GM20000 (cell line): Measurements from ENCODE around the gene GPR137.
A peak's percentile ranks its signal among the peaks of the same experiment; 100 is the strongest.

Experiments used
- DNase-seq: peaks from one replicate; pipeline ENCODE4 v3.0.0; 2012; ENCODE audit warnings: low spot score
- CTCF ChIP-seq: IDR thresholded peaks from 2 replicates; pipeline ENCODE4 v1.5.1; 2012; ENCODE audit warnings: mild to moderate bottlenecking, control low read depth; ENCODE audit errors: extremely low read depth, missing control alignments

GPR137 gene

GRCh38 chr11:64246871-64247728, 38.5 kb upstream of the GPR137 start, which contains the start of gene PPP1R14B:
Gene PPP1R14B (minus strand): TSS chr11:64246943. CDS start chr11:64246673, 270 bp downstream.
- DNase-seq = peak; percentile 91
- no peak for TF ChIP-seq CTCF

- no peak for TF ChIP-seq CTCF
- DNase-seq = no peak
These were observed 37.7 kb upstream of the GPR137 start for GRCh38 chr11:64247729-64248531.

GRCh38 chr11:64248578-64248977, 37.1 kb upstream of the GPR137 start:
- no peak for DNase-seq
- no peak for TF ChIP-seq CTCF

GRCh38 chr11:64249038-64249437, 36.6 kb upstream of the GPR137 start:
- TF ChIP-seq CTCF = no peak
- DNase-seq = no peak

- DNase-seq = no peak
- no peak for TF ChIP-seq CTCF
These were observed 35.9 kb upstream of the GPR137 start for GRCh38 chr11:64249563-64250414.

GRCh38 chr11:64250415-64251015, 35.1 kb upstream of the GPR137 start:
- DNase-seq = no peak
- no peak for TF ChIP-seq CTCF
